ENCODE measurements around the gene LIPK. TPM values are rescaled to one million over a fixed set of nuclear protein-coding genes. Genes with fewer than 3 reads are reported as not detected.

The LIPK gene
- total RNA-seq, 3 donors from 2014 or later (not counting 1 experiment from before 2014, with no cell fraction given) = not detected

- Mint-ChIP-seq H3K27ac (no peak overlapping the region), H3K36me3 (no peaks in the 10 kb centered on the region), H3K4me3 (no peak overlapping the region), H3K9me3 (no peaks in the 10 kb centered on the region), H3K27me3 (ENCODE audit: low read depth in 2 of 2) (peaks cover 4 to 6% of the 10 kb centered on the region in 2 donors), H3K4me1 (peaks cover 6% of the 10 kb centered on the region in 2 donors)
- Histone ChIP-seq H3K27me3 (ENCODE audit: control insufficient read depth, insufficient read depth, low read length) (no peaks in the 10 kb centered on the region), H3K27ac (ENCODE audit: low read length) (no peak overlapping the region), H3K9me3 (ENCODE audit: control insufficient read depth, insufficient read depth, low read length) (no peaks in the 10 kb centered on the region), H3K4me1 (ENCODE audit: control insufficient read depth, insufficient read depth, low read length) (no peaks in the 10 kb centered on the region), H3K36me3 (ENCODE audit: control insufficient read depth, insufficient read depth, low read length) (no peaks in the 10 kb centered on the region), H3K4me3 (ENCODE audit: low read length) (no peak overlapping the region)
- DNase-seq (peak in 1 of 2 donors; percentile 5), ATAC-seq (no peak)
- 41% methylated on average over 3 of the region's 3 CpGs for WGBS (ENCODE audit: insufficient coverage)
- no peak for TF ChIP-seq CTCF (IDR thresholded peaks at IDR 0.05)
- intact Hi-C loops (cut with micrococcal nuclease) = no loop called here
These were observed 49.7 kb downstream of the LIPK start for GRCh38 chr10:88755753-88756152.

GRCh38 chr10:88756660-88757059 is 50.6 kb downstream of the LIPK start:
- no peak for TF ChIP-seq CTCF (IDR thresholded peaks at IDR 0.05)
- Mint-ChIP-seq H3K4me1 (peaks cover 6% of the 10 kb centered on the region in 2 donors), H3K4me3 (no peak overlapping the region), H3K27ac (no peak overlapping the region), H3K27me3 (ENCODE audit: low read depth in 2 of 2) (peaks cover 4 to 6% of the 10 kb centered on the region in 2 donors), H3K9me3 (no peaks in the 10 kb centered on the region), H3K36me3 (no peaks in the 10 kb centered on the region)
- intact Hi-C loops (cut with micrococcal nuclease) = no loop called here
- DNase-seq = no peak
- Histone ChIP-seq H3K9me3 (ENCODE audit: control insufficient read depth, insufficient read depth, low read length) (no peaks in the 10 kb centered on the region), H3K4me3 (ENCODE audit: low read length) (no peak overlapping the region), H3K36me3 (ENCODE audit: control insufficient read depth, insufficient read depth, low read length) (no peaks in the 10 kb centered on the region), H3K4me1 (ENCODE audit: control insufficient read depth, insufficient read depth, low read length) (no peaks in the 10 kb centered on the region), H3K27ac (ENCODE audit: low read length) (no peak overlapping the region), H3K27me3 (ENCODE audit: control insufficient read depth, insufficient read depth, low read length) (no peaks in the 10 kb centered on the region)
- no peak for ATAC-seq
- no CpG with 5 or more reads among the region's 1 CpG for WGBS (ENCODE audit: insufficient coverage)

- no peaks in the 10 kb centered on the region for H3K4me1 ChIP-seq (ENCODE audit: control insufficient read depth, insufficient read depth, low read length)
- H3K27ac ChIP-seq (ENCODE audit: low read length) = peak within 1 kb of the TSS; percentile 43
- H3K9me3 Mint-ChIP-seq = no peaks in the 10 kb centered on the region
- peaks cover 6% of the 10 kb centered on the region in 2 donors for H3K4me1 Mint-ChIP-seq
- peaks cover 0 to 3% of the 10 kb centered on the region in 2 donors for H3K27me3 Mint-ChIP-seq (ENCODE audit: low read depth in 2 of 2)
- H3K36me3 Mint-ChIP-seq = no peaks in the 10 kb centered on the region
- no peak within 1 kb of the TSS for H3K4me3 ChIP-seq (ENCODE audit: low read length)
- intact Hi-C loops (cut with micrococcal nuclease) = no loop called here
- no peaks in the 10 kb centered on the region for H3K36me3 ChIP-seq (ENCODE audit: control insufficient read depth, insufficient read depth, low read length)
- no peak for TF ChIP-seq CTCF (IDR thresholded peaks at IDR 0.05)
- H3K27ac Mint-ChIP-seq = no peak within 1 kb of the TSS
- H3K27me3 ChIP-seq (ENCODE audit: control insufficient read depth, insufficient read depth, low read length) = no peaks in the 10 kb centered on the region
- no peaks in the 10 kb centered on the region for H3K9me3 ChIP-seq (ENCODE audit: control insufficient read depth, insufficient read depth, low read length)
- peak in 1 of 2 donors; percentile 13 for DNase-seq
- no peak within 1 kb of the TSS for H3K4me3 Mint-ChIP-seq
- WGBS (ENCODE audit: insufficient coverage) = 88% methylated on average over 7 of the region's 7 CpGs
- ATAC-seq = peak in 2 of 3 donors; percentile 45 to 82
These were observed 53.5 kb downstream of the LIPK start, which contains the start of gene LIPN for GRCh38 chr10:88759366-88760101. LIPN (plus strand) TSS chr10:88760020; CDS start chr10:88761406, 1,386 bp downstream.
